Erythroblast (primary cell): ENCODE measurements around the gene TMIGD1.

Experiments
- GATA1 ChIP-seq: IDR thresholded peaks from 2 replicates; pipeline ENCODE4 v1.6.1; 2011; ENCODE audit warnings: low read depth, mild to moderate bottlenecking, control low read depth, low read length, moderate library complexity
- POLR2A ChIP-seq: IDR thresholded peaks from 2 replicates; pipeline ENCODE4 v1.6.1; 2011; ENCODE audit warnings: mild to moderate bottlenecking, low read length

GRCh38 chr17:30345089-30345433 lies 11.2 kb upstream of the TMIGD1 start:
- TF ChIP-seq POLR2A (no peak), GATA1 (no peak)
